DMS53 treated with DMSO at 0.1 percent for 48 hours (cell line): ENCODE data around the gene COA6.

ENCODE experiments used
- DNase-seq: peaks from one replicate; lab custom pipeline; 2025; ENCODE audit not compliant: unreplicated experiment; lab: John Stamatoyannopoulos, UW

The COA6 gene

DNA sequence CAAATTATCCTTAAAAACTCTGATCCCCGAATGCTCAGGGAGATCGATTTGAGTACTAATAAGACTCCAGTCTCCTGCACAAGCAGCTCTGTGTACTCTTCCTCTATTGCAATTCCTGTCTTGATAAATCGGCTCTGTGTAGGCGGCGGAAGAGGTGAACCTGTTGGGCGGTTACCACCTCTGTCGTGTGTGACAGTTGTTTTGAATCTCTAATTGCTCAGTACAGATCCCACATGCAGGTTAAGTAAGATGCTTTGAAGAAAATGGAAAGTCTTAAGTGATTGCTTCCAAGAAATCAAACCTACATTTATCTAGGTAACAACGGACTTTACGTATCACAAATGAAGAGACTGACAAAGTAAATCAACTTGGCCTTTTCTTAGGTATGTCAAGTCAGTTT, 35.5 kb downstream of the COA6 start:
- no peak for DNase-seq

GRCh38 chr1:234409328-234409727, 36.1 kb downstream of the COA6 start:
- no peak for DNase-seq

GRCh38 chr1:234412830-234413229, 39.6 kb downstream of the COA6 start:
- no peak for DNase-seq

DNA sequence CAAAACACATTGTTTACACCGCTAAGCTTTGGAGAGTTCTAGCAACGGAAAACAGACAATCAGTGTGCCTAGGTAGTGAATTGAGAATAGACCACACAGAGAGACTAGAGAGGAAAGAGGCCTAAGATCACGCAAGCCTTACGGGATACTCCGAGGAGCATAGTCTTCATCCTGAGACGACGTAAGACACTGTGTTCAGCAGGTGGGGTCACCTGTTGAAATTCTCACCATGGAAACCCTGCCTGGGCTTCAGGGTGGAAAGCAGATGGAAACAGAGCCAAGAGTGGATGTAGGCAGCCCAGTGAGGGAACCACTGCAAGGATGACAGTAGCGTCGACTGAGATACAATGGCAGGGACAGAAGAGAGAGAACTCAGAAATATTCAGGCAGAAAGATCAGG, 40.2 kb downstream of the COA6 start:
- DNase-seq: no peak

- no peak for DNase-seq
Observed at GRCh38 chr1:234413990-234414389, 40.7 kb downstream of the COA6 start.

- DNase-seq: no peak
Observed at GRCh38 chr1:234427950-234428646, 54.8 kb downstream of the COA6 start.

GRCh38 chr1:234429434-234429806, 56.2 kb downstream of the COA6 start:
- DNase-seq: no peak

- no peak for DNase-seq
Observed at GRCh38 chr1:234430691-234431090, 57.4 kb downstream of the COA6 start.

DNA sequence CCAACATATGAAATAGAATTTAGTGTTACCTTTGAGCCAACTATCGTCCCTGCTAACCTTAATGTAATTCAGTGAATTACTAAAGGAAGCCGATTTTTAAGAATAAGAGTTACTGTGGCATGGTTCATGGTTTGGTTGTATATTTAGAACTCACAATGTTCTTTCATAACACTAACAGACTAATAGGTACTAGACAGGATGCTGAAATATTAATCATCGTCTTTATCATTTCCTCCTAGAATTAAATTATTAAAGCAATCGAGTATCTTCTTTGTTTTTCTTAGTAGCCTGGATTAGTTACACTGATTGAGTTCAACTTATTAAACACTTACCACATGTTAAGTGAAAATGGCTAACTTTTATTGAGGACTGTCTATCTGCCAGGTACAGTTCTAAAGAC, 58.0 kb downstream of the COA6 start:
- no peak for DNase-seq

GRCh38 chr1:234433563-234434285, 60.5 kb downstream of the COA6 start:
- DNase-seq: no peak
